ENCODE measurements around the gene PRF1. TPM values are rescaled to one million over a fixed set of nuclear protein-coding genes. Genes with fewer than 3 reads are reported as not detected.
A peak's percentile ranks its signal among the peaks of the same experiment; 100 is the strongest.

The PRF1 gene
- polyA plus RNA-seq, 1 donor (not counting 4 experiments of a cell fraction or from before 2014, with no cell fraction given) = not detected

DNA sequence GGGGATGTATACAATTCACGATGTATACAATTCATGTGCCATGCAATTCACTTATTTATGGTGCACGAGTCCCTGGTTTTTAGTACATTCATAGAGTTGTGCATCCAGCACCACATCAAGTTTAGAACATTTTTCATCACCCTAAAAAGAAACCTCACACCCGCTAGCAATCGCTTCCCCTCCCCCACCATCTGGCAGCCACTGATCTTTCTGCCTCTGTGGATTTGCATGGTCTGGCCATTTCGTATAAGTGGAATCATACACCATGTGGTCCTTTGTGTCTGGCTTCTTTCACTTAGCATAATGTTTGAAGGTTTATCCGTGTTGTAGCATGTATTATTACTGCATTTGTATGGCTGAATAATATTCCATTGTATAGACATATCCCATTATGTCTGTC, 52.1 kb downstream of the PRF1 start:
- dilution Hi-C loops (cut with MboI; ENCODE audit: extremely low pct_ligation_motif_present, low sequenced_read_pairs) = no loop called here
- FAIRE-seq = no peak

DNA sequence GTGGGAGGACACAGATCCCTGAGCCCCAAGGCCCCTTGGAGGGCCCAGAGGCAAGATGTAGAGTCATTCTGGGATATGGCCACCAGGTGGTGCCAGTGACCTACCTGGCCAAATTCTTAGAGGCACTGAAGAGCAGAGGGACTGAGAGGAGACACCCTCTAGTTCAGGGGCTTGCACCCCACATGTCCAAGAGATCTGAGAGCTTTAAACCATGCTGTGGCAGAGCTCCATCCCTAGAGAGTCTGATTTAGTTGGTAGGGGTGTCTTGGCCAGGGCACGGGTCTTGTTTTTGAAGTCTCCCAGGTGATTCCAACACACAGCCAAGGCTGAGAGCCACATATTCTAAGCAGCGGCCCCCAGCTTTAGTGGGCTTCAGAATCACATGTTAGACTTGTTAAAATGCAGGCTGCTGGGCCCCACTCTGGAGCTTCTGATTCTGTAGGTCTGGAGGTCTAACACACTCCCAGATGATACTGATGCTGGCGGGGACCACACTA, 52.5 kb downstream of the PRF1 start:
- no peak overlapping the region for H2AFZ ChIP-seq (ENCODE audit: control insufficient read depth, low read length)
- no peak overlapping the region for H3K4me3 ChIP-seq (ENCODE audit: control insufficient read depth in 2 of 3, extremely low read depth in 1 of 3, insufficient read depth in 2 of 3, low read depth in 1 of 3, low read length in 3 of 3)
- no peaks in the 10 kb centered on the region for H3K27me3 ChIP-seq (ENCODE audit: control insufficient read depth, extremely low read depth, insufficient read depth, low read length)
- no peaks in the 10 kb centered on the region for H3K79me2 ChIP-seq (ENCODE audit: control insufficient read depth, insufficient read depth, low read length)
- dilution Hi-C loops (cut with MboI; ENCODE audit: extremely low pct_ligation_motif_present, low sequenced_read_pairs) = no loop called here
- H4K20me1 ChIP-seq (ENCODE audit: control insufficient read depth, extremely low read depth, insufficient read depth, low read length) = no peaks in the 10 kb centered on the region
- no peaks in the 10 kb centered on the region for H3K4me1 ChIP-seq (ENCODE audit: control insufficient read depth, extremely low read depth, insufficient read depth, low read length)
- no peaks in the 10 kb centered on the region for H3K36me3 ChIP-seq (ENCODE audit: control insufficient read depth in 2 of 2, extremely low read depth in 1 of 2, insufficient read depth in 2 of 2, low read length in 2 of 2)
- no peak overlapping the region for H3K27ac ChIP-seq (ENCODE audit: control insufficient read depth, insufficient read depth, low read length)
- TF ChIP-seq, protein P1, sequence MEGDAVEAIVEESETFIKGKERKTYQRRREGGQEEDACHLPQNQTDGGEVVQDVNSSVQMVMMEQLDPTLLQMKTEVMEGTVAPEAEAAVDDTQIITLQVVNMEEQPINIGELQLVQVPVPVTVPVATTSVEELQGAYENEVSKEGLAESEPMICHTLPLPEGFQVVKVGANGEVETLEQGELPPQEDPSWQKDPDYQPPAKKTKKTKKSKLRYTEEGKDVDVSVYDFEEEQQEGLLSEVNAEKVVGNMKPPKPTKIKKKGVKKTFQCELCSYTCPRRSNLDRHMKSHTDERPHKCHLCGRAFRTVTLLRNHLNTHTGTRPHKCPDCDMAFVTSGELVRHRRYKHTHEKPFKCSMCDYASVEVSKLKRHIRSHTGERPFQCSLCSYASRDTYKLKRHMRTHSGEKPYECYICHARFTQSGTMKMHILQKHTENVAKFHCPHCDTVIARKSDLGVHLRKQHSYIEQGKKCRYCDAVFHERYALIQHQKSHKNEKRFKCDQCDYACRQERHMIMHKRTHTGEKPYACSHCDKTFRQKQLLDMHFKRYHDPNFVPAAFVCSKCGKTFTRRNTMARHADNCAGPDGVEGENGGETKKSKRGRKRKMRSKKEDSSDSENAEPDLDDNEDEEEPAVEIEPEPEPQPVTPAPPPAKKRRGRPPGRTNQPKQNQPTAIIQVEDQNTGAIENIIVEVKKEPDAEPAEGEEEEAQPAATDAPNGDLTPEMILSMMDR (optimal IDR thresholded peaks at IDR 0.05 in 1 of 3, IDR thresholded peaks at IDR 0.05 in 1 of 3, conservative IDR thresholded peaks at IDR 0.05 in 1 of 3; ENCODE audit: extremely low read depth in 1 of 3, insufficient read depth in 2 of 3, low read length in 3 of 3) = peak; percentile 88 to 90 (median 88)
- no peak for TF ChIP-seq EZH2 (IDR thresholded peaks at IDR 0.05; ENCODE audit: low read length)
- no peak overlapping the region for H3K4me2 ChIP-seq (ENCODE audit: control insufficient read depth, extremely low read depth, insufficient read depth, low read depth, low read length)
- no peak for DNase-seq (ENCODE audit: low read depth, low spot score)
- H3K9me1 ChIP-seq (ENCODE audit: control insufficient read depth, extremely low read depth, insufficient read depth, low read length) = no peaks in the 10 kb centered on the region
- peak; percentile 13 for FAIRE-seq
- H3K9me3 ChIP-seq (ENCODE audit: control insufficient read depth, low read depth, low read length) = no peaks in the 10 kb centered on the region
- H3K9ac ChIP-seq (ENCODE audit: control insufficient read depth, extremely low read depth, insufficient read depth, low read length) = no peak overlapping the region

More for the DNA sequence above, 52.1 kb downstream of the PRF1 start:
- H3K36me3 ChIP-seq (ENCODE audit: control insufficient read depth in 2 of 2, extremely low read depth in 1 of 2, insufficient read depth in 2 of 2, low read length in 2 of 2) = no peaks in the 10 kb centered on the region
- TF ChIP-seq EZH2 (IDR thresholded peaks at IDR 0.05; ENCODE audit: low read length) = no peak
- TF ChIP-seq, protein P1 (optimal IDR thresholded peaks at IDR 0.05 in 1 of 3, IDR thresholded peaks at IDR 0.05 in 1 of 3, conservative IDR thresholded peaks at IDR 0.05 in 1 of 3; ENCODE audit: extremely low read depth in 1 of 3, insufficient read depth in 2 of 3, low read length in 3 of 3) = no peak
- H3K79me2 ChIP-seq (ENCODE audit: control insufficient read depth, insufficient read depth, low read length) = no peaks in the 10 kb centered on the region
- no peak overlapping the region for H3K9ac ChIP-seq (ENCODE audit: control insufficient read depth, extremely low read depth, insufficient read depth, low read length)
- no peak overlapping the region for H3K4me3 ChIP-seq (ENCODE audit: control insufficient read depth in 2 of 3, extremely low read depth in 1 of 3, insufficient read depth in 2 of 3, low read depth in 1 of 3, low read length in 3 of 3)
- no peak overlapping the region for H3K4me2 ChIP-seq (ENCODE audit: control insufficient read depth, extremely low read depth, insufficient read depth, low read depth, low read length)
- no peaks in the 10 kb centered on the region for H3K4me1 ChIP-seq (ENCODE audit: control insufficient read depth, extremely low read depth, insufficient read depth, low read length)
- no peaks in the 10 kb centered on the region for H4K20me1 ChIP-seq (ENCODE audit: control insufficient read depth, extremely low read depth, insufficient read depth, low read length)
- no peaks in the 10 kb centered on the region for H3K9me1 ChIP-seq (ENCODE audit: control insufficient read depth, extremely low read depth, insufficient read depth, low read length)
- DNase-seq (ENCODE audit: low read depth, low spot score) = no peak
- no peak overlapping the region for H3K27ac ChIP-seq (ENCODE audit: control insufficient read depth, insufficient read depth, low read length)
- H3K9me3 ChIP-seq (ENCODE audit: control insufficient read depth, low read depth, low read length) = no peaks in the 10 kb centered on the region
- no peak overlapping the region for H2AFZ ChIP-seq (ENCODE audit: control insufficient read depth, low read length)
- no peaks in the 10 kb centered on the region for H3K27me3 ChIP-seq (ENCODE audit: control insufficient read depth, extremely low read depth, insufficient read depth, low read length)

Measured in keratinocyte (primary cell).